ENCODE measurements around the gene DGKD.

DGKD gene

DNA sequence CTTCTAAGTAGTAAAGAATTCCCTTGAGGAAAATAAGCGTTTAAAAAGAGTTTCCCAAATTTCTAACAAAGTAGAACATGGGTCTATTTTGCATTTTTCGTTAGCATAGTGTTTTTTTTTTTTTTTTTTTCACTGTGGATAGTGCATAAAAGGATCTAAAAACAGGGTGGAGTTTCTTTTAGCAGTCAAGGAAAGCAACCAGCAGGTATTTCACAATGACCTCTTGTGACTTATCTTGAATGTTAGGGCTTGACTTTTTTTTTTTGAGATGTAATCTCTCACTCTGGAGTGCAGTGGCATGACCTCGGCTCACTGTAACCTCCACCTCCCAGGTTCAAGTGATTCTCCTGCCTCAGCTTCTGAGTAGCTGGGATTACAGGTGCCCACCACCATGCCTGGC, 14.9 kb upstream of the DGKD start:
- DNase-seq = no peak

DNA sequence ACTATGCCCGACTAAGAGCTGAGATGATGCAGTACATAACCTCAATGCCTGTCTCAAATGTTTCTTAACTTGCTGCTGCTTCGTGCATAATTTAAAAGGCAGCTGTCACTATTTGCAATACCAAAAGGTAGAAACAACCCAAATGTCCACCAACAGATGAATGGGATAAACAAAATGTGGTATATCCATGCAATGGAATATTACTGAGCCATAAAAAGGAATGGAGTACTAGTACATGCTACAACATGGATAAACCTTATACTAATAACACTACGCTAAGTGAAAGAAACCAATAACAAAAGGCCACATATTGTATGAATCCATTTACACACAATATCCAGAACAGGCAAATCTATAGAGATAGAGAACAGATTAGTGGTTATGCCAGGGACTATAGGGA, 13.0 kb upstream of the DGKD start:
- DNase-seq = no peak

DNA sequence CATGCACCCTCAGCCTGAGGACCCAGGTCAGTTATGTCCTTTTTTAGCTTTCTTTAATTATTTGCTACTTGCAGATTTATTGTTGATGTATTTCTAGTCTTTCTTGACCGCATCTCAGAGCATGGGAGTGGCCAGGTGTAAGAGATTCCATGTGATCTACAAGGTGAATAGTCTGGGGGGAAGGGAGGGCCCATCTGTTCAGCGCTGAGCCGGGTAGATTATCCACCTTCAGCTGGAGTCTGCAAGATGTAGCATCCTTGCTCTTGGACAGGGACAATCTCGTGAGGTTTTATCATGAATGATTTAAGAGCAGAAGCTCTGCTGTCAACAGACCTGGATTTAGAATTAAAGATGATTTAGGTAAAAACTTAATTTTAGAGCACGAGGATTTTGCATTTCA, 12.0 kb upstream of the DGKD start:
- no peak for DNase-seq

DNA sequence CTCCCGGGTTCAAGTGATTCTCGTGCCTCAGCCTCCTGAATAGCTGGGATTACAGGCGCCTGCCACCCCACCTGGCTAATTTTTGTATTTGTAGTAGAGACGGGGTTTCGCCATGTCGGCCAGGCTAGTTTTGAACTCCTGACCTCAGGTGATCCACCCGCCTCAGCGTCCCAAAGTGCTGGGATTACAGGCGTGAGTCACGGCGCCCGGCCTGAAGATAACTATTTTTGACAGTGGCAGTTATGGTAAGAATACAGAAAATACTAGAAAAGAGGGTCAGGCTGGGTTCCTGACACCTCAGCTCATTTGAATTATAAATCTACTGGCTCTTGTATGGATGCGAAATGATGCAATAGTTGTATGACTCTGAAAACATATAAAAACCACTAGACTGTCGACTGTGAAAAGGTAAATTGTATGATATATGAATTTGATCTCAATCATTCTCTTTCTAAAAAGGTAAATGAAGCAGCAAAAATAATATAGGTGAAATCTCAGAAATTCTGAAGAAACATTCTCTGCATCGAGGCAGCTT, 11.1 kb upstream of the DGKD start:
- no peak for DNase-seq

DNA sequence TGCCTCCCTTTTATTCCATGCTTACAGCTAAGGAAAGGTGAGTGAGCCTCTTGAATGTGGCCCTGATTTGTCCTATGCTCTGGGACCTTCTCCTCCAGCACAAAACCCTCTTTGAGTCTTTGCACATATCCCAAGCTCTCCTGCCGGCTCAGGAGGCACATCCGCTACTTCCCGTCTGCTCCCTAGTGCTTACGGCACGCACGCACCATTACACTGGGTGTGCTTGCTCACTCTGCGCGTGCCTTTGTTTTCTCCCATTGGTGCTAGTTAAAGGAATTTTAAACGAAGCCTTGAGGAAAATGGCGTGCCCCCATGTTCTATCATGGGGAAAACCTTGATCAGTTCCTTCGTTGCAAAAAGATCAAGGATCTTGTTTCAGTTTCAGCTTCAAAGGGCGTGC, 7.9 kb upstream of the DGKD start:
- DNase-seq = no peak

DNA sequence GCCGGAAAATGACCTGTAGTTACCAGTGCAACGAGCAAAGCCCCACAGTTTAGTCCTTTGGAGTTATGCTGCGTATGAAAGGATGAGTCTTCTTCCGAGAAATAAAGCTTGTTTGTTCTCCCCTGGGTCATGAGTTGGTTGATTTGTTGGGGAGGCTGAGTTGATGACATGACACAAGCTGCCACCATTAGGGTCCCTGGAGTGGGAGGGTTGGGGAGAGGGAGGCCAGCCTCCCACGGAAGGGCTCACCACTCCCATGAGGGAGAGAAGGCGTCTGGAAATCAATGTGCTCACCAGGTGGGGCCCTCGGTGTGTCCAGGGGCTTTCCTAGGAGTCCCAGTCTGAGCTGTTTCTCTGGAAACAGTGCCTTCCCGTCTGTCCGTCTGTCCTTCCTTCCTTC, 7.4 kb upstream of the DGKD start:
- no peak for DNase-seq

DNA sequence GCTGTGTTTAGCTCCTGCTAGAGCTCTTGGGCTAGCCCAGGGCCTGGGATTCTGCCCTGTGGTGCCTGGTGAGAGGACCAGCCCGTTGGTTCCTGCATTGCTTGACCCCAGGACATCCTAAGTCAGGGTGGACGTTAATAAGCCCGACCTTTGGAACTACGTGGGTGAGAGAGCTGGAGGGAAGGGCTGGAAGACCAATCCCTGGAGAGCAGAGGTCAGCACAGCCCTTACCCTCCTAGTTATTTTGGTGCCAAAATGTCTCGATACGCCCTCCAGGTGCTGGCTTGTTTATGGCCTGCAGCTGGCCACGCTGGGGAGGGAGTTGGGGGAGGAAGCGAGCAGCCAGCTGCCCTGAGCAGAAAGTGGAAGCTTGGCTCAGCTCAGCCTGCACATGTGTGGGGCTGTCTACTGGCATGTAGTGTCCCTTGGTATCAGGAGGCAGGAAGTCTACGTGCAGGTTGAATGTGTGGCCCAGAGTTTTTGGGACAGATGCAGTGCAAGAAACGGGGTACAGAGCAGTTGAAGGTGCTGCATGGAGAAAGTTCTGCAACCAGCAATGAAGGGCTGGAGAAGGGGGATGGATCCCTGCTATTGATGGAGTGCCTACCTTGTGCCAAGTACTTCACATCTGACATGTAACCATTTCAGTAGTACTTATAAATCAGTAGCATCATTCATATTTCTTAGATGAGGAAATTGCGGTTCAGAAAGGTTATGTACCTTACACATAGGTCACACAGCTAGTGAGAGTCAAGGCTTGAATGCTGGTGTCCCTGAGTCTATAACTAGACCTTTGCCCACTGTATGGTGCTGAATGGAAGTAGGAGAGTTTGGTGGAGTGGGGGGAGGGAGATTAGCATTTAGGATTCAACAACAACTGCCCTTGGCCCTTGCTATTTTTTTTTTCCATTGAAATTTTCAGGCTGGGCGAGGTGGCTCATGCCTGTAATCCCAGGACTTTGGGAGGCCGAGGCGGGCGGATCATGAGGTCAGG, 5.0 kb upstream of the DGKD start:
- DNase-seq = no peak

DNA sequence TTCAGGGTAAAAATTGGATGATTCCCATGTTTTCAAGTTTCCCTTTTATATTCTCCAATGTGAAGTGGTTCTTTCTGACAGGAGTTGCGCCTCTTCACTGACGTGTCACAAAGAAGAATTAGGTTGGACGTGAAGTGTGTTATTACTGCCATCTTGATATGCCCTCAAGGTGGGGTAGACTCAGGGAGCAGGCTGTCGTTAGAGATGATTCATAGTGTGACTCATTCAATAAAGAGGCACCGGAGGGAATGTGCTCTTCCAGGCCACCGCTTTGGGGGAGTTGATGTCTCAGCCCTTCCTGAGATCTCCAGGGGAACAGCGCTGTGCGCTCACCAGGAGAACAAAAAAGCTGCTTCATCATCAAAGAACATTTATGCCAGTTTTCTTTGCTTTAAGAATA, 3.6 kb upstream of the DGKD start:
- peak; percentile 71 for DNase-seq

DNA sequence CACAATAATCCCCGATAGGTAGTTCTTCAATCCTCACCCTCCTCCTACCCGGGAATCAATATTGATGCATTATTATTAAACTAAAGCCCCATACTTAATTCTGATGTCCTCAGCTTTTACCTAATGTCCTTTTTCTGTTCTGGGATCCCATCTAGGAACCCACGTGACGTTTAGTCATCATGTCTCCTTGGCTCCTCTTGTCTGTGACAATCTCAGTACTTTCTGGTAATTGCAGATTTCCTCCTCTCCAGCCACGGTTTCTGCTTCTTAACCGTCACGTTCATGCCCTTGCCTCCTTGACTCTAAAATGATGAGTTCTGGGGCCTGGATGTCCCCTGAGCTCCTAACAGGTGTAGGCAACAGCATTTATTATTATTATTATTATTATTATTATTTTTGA, 2.9 kb upstream of the DGKD start:
- DNase-seq = no peak

DNA sequence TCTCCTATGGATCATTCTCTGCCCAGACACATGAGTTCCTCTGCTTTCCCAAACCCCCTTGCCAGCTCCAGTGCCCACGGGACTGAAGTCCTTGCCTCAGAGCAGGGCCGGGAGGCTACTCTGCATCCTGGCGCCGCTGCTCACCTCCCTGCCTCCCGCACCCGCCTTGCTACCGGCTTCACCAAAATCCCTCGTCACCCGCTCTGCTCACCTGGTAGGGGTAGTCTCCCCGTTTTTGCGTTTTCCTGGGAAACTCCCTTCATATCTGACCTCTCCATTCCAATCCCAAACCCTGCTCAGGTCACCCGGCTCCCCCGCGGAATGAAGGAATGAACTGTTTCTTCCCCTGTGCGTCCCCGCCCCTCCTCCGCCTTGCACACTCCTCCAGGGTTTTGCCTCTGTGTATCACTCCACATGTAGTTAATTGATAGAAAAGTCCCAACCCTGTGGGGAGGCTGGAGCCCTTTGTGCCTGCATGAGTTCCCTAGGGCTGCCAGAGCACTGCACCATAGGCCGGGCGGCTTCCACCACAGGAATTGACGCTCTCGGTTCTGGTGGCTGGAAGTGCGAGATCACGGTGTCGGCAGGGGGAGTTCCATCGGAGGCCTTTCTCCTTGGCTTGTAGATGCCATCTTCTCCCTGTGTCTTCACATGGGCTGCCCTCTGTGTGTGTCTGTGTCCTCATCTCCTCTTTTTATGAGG, 2.0 kb upstream of the DGKD start:
- no peak for DNase-seq

DNA sequence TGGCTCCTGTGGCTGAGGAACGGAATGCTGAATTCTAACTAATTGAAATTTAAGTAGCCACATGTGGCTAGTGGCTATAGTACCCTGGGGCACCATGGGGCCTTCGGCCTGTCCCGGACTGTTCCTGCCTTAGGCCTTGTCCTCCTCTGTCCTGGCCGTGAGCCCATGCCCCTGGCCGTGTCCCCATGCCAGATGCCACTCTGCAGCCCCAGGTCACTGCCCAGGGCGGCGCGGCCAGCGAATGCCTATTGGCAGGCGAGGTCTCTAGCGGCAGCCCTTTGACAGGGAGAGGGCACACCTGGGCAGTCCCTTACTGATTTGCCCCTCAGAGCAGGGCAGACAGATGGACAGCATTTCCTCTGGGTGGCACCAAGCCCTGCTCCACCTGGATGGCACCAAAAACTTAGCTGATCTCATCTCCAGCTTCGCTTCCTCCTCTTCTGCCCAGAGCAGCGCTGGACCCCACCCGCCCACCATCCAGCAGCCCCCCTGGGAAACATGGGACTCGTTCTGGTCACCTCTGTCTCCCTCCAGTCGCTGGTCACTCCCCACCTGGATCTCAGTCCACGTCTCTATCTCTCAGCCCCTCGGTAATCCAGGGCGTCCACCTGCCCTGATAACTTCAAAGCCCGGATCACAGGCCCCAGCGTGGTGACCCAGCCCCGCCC, 1.1 kb upstream of the DGKD start:
- no peak for DNase-seq

DNA sequence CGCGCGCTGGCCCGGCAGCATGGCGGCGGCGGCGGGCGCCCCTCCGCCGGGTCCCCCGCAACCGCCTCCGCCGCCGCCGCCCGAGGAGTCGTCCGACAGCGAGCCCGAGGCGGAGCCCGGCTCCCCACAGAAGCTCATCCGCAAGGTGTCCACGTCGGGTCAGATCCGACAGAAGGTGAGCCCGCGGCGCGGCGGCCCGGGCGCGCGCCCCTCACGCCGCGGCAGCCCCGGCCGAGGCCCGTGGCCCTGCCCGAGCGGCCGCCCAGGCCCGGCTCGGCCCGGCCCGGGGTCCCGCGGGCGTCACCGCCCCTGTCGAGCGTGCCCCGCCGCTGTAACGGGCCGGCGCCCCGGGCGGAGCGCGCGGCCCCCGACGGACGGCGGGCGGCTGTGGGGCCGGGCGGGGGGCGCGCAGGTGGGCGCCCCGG, 218 bp downstream of the DGKD start:
- DNase-seq = no peak

DNA sequence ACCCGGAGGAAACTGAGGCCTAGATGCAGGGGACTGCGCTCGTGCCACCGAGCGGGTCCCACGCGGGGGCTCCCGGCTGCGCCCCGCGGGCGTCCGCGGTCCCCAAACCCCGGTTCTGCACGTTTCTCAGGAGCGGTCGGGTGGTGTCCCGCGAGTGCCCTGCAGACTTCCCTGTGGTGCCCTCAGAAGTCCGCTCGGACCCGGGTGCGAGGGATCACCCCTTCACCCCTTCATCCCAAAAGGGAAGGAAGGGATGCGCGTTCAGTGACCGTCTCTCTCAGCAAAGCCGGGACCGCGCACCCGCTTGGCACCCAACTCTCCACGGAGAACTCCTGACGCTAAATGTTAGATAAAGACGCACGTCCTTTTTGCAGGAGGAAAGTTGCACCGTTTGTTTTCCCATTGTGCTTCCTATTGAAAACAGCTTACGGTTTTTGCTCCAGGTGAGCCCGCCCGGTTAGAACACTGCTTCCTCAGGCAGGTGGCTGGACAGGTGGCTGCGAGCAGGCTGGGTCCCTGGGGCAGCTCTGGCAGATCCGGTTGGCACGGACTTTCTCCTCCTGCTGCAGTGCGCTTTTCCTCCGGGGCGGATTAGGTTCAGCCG, 779 bp downstream of the DGKD start:
- no peak for DNase-seq

DNA sequence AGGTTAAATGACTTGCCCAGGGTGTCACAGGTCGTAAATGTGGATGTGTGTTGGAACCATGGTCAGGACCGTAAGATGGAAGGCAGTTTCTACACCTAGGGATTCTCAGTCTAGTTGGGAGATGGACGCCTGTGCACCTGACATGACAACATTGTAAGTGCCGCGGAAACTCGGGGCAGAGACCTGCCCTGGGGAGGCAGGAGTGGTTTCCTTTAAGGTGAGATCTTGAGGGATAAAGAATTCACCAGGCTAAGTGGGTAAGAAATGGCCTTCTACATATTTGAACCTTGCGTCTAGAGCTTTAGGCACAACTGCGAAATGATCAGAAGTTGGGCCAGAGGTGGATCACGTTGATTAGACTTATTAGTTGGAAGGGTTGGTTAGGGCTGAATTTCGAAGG, 1.6 kb downstream of the DGKD start:
- DNase-seq = no peak

DNA sequence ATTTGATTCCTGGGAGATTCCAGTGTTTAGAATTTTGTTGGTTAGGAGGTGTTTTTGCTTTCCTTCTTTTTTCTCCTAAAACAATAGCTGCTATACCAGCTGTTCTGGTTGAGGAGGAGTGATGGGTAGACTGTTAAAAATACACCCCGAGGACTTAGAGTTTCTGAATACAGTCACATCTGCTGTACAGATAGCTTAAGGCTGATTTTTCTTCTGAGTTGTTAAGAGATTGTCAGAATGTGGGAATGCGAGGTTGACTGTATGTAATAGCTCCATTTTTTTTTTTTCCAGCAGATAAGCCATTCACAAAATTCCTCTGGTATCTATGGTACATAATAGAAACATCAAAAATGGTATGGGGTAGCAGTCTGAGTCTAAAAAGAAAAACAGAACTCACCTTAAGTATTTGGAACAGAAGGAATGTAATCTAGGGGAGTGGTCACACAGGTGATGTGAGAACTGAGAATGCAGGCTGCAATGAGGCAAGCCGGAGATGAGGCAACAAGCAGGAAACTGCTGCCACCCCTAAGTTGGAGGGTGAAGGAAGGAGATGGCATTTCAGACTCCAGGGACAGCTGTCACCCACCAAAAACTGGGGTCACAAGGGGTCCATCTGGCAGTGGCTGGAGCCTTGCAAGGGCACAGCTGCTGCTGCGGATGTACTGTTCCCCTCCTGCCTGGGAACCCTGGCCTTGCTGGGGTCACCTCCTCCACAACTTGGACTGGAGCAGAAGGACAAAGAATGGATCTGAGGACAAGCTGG, 2.4 kb downstream of the DGKD start:
- no peak for DNase-seq

DNA sequence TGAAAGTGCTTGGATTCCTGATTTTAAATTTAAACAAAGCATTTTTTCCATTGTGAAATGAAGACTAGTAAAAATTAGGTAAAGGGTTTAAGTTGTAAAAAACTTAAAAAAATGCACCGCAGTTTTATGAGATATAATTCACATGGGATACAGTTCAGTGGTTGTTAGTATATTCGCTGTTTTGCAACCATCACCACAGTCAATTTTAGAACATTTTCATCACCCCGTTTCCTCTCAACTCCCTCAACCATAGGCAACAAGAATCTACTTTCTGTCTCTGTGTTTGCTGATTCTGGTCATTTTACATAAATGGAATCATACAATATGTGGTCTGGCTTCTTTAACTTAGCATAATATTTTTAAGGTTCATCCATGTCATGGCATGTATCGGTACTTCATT, 4.0 kb downstream of the DGKD start:
- DNase-seq = no peak

DNA sequence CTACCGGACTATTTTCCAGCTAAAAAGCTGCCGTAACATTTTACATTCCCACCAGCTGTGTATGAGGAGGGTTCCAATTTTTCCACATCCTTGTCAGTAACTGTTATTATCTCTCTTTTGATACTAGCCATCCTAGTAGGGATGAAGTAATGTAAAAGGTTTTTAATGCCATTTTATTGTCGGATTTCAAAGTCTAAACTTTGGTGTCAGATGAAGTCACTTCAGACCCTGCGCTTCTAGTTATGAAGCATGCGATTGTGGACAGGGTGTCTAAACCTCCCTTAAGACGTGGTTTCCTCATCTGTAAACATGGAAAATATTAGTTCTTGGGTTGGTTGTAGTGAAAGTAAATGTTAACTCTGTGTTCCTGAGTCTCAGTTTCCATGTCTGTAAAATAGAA, 4.7 kb downstream of the DGKD start:
- DNase-seq = no peak

DNA sequence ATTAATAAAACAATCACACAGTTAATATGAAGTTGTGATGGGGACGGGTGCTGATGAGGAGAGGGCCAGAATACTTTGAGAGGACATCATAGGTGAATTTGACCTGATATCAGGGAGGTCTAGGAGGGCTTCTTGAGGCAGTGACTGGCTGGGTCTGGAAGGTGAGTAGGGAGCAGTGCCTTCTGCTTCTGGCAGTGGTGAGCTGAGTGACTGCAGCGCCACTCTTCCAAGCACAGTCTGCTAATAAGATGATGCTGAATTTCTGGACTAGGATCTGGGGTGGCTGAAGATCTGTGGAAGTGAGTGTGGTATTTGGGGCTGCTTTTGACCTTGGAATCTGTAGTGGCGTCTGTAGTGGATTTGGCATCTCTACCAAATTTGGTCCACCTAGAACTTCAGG, 5.5 kb downstream of the DGKD start:
- no peak for DNase-seq

DNA sequence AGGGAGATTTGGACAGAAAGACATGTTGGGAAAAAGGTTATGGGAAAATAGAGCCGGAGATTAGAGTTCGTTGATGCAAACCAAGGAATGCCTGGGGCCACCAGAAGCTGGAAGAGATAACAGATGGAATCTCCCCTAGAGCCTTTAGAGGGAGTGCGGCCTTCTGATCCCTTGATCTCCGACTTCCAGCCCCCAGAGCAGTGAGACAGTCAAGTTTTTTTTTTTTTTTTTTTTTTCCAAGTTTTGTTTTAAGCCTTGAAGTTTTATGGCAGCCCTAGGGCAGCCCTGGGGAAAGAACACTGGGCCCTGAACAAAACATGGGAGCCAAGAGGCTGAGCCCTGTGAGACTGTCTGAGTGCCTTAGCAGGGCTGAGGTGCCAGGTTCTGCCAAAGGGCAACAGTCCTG, 6.5 kb downstream of the DGKD start:
- DNase-seq = peak; percentile 13

DNA sequence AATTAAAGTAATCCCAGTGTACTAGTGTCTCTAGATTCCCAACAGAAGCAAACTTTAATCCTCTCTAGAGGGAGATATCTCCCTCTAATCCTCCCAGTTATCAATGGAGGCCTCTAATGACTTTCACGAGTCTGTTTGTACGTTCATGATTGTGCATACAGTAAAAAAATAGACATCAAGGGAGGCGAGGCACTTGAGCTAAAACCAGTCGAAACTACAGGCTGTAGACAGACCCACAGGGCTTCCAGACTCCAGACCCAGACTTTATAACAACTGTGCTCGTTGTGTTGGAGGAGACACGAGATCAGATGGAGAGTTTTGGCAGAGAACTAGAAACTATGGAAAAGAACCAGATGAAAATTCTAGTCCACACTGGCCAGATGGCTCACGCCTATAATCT, 7.0 kb downstream of the DGKD start:
- no peak for DNase-seq

DNA sequence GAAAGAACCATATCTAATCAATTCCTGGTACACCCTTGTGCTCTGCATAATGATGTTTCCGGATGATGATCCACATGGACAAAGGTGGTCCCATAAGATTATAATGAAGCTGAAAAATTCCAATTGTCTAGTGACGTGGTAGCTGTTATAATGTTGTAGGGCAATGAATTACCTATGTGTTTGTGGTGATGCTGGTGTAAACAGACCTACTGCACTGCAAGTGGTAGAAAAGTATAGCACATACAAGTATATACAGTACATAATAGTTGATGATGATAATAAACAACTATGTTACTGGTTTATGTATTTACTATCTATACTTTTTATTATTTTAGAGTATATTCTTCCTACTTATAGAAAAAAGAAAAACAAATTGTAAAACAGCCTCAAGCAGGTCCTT, 8.4 kb downstream of the DGKD start:
- DNase-seq = no peak

DNA sequence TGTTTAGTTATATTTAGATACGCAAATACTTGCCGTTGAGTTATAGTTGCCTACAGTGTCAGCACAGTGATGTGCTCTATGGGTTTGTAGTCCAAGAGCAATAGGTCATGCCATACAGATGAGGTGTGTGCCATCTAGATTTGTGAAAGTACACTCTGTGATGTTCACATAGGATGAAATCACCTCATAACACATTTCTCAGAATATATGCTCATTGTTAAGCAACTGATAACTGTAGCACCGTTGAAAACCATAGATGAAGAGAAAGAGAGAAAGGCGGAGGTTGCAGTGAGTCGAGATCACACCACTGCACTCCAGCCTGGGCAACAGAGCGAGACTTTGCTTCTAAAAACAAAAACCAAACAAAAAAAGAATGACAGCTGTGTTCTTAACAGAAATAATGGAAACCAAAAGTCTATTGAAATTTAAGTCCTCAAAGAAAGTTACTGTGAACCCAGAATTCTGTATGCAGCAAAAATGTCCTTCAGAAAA, 9.5 kb downstream of the DGKD start:
- no peak for DNase-seq

All from OCI-M1 (cell line).